Left lobe of liver (tissue), 2 donors: ENCODE results near the gene LRRC59. TPM values are rescaled to one million over a fixed set of nuclear protein-coding genes. Genes with fewer than 3 reads are reported as not detected.
"Not testable (repeated sequence)": the region's sequence is repeated elsewhere in the genome, so short reads cannot be mapped to it uniquely, and the experiment has no call there.

Source experiments
- ATAC-seq: fragments of 200-7000 bp; cut with Tn5 transposase; one replicate; pipeline ENCODE4 v1.9.1; 2020; ENCODE audit warnings: mild to moderate bottlenecking, moderate library complexity
- DNase-seq: peaks from one replicate; pipeline ENCODE4 v3.0.0-alpha.2; 2020; ENCODE audit warnings: low spot score
- total RNA-seq: library from RNA; stranded (reverse); gene quantifications from one replicate; pipeline ENCODE4 v1.2.1, GENCODE V29; 2021
- donor health status: DM: no; HTN: no; CAD: no; lungs with moderate emphysema.
- donor health status: DM: no; HTN: yes; CAD: no.

The LRRC59 gene
- total RNA-seq = 47.3 TPM

GRCh38 chr17:50397111-50397918 lies at the start of gene LRRC59:
LRRC59 (minus strand) TSS chr17:50397523; CDS start chr17:50397317, 206 bp downstream.
- DNase-seq = peak; percentile 87
- ATAC-seq = peak; percentile 95

- DNase-seq (no peak), ATAC-seq (no peak)
Measured at GRCh38 chr17:50445730-50446325, 48.5 kb upstream of the LRRC59 start.

- DNase-seq (no peak), ATAC-seq (no peak)
Measured at GRCh38 chr17:50444841-50445715, 47.8 kb upstream of the LRRC59 start.

- ATAC-seq = no peak
- no peak for DNase-seq
Measured at GRCh38 chr17:50443505-50443974, 46.2 kb upstream of the LRRC59 start.

GRCh38 chr17:50440838-50441829 lies 43.8 kb upstream of the LRRC59 start:
- no peak for ATAC-seq
- DNase-seq = no peak

GRCh38 chr17:50440172-50440837 lies 43.0 kb upstream of the LRRC59 start:
- ATAC-seq (peak; percentile 94), DNase-seq (peak; percentile 93)

- no peak for DNase-seq
- no peak for ATAC-seq
Measured at GRCh38 chr17:50439008-50439407, 41.7 kb upstream of the LRRC59 start.

- DNase-seq (no peak), ATAC-seq (no peak)
Measured at GRCh38 chr17:50437409-50437808, 40.1 kb upstream of the LRRC59 start.

GRCh38 chr17:50432125-50432762 lies 34.9 kb upstream of the LRRC59 start:
- no peak for ATAC-seq
- DNase-seq = no peak

GRCh38 chr17:50430821-50431618 lies 33.7 kb upstream of the LRRC59 start:
- no peak for ATAC-seq
- DNase-seq = no peak

GRCh38 chr17:50429793-50430192 lies 32.5 kb upstream of the LRRC59 start:
- DNase-seq (no peak), ATAC-seq (no peak)

- ATAC-seq = peak; percentile 53
- DNase-seq = peak; percentile 85
Measured at GRCh38 chr17:50428831-50429424, 31.6 kb upstream of the LRRC59 start.

- ATAC-seq, DNase-seq: not testable (repeated sequence)
Measured at GRCh38 chr17:50428126-50428525, 30.8 kb upstream of the LRRC59 start.

GRCh38 chr17:50426814-50427787 lies 29.8 kb upstream of the LRRC59 start:
- DNase-seq = no peak
- ATAC-seq = peak; percentile 55

GRCh38 chr17:50426472-50426782 lies 29.1 kb upstream of the LRRC59 start:
- DNase-seq (no peak), ATAC-seq (no peak)

GRCh38 chr17:50425682-50426471 lies 28.6 kb upstream of the LRRC59 start, which contains the start of gene ACSF2:
ACSF2 (plus strand) TSS chr17:50426218; CDS start chr17:50426262, 44 bp downstream.
- ATAC-seq (peak; percentile 86), DNase-seq (peak; percentile 84)
